Esophagus squamous epithelium (tissue), 5 donors: ENCODE data around the gene TOMM20. TPM values are rescaled to one million over a fixed set of nuclear protein-coding genes. Genes with fewer than 3 reads are reported as not detected.

Experiments
- DNase-seq: peaks from one replicate; lab custom pipeline; 2025; lab: John Stamatoyannopoulos, UW
- H3K27ac ChIP-seq, 4 donors: fragments of 200-600 bp; sonication (generic); one replicate each; pipeline ENCODE4 v1.5.1; 2016 to 2019; ENCODE audit warnings: mild to moderate bottlenecking in 1 of 4
- H3K27me3 ChIP-seq, 4 donors: fragments of 200-600 bp; sonication (generic); 1 replicate in 3 of 4; 2 replicates in 1 of 4; pipeline versions ENCODE4 v1.5.1 to v1.6.0; 2017 to 2021; ENCODE audit warnings: antibody characterized with exemption in 1 of 4
- H3K36me3 ChIP-seq, 3 donors: fragments of 200-600 bp; sonication (generic); one replicate each; pipeline ENCODE4 v1.5.1; 2016 to 2019
- H3K4me1 ChIP-seq, 3 donors: fragments of 200-600 bp; sonication (generic); one replicate each; pipeline ENCODE4 v1.5.1; 2017 to 2019
- H3K4me3 ChIP-seq, 4 donors: fragments of 200-600 bp; sonication (generic); 1 replicate in 3 of 4; 2 replicates in 1 of 4; pipeline ENCODE4 v1.5.1; 2016 to 2019; ENCODE audit warnings: mild to moderate bottlenecking in 2 of 4, moderate library complexity in 1 of 4
- H3K9me3 ChIP-seq, 3 donors: fragments of 200-600 bp; sonication (generic); one replicate each; pipeline ENCODE4 v1.5.1; 2016 to 2019
- POLR2A ChIP-seq, 4 donors: fragments of 450-650 bp; IDR thresholded peaks; one replicate each; pipeline ENCODE4 v1.6.1; 2017; ENCODE audit warnings: antibody characterized with exemption in 4 of 4, mild to moderate bottlenecking in 4 of 4, moderate library complexity in 3 of 4
- WGBS, 2 donors: methylation state at CpG; one replicate each; pipeline ENCODE4 v1.1.5; 2018; 5-methylcytosine and 5-hydroxymethylcytosine counted together
- intact Hi-C: fragments of 100-400 bp; cut with DNase I; formaldehyde crosslinking; loops from one replicate; pipeline ENCODE4 v1.15.0; 2022
- total RNA-seq, 4 donors: library from RNA; depleted of rRNA; stranded (reverse); fragments of >200 nt; gene quantifications; one replicate each; pipeline ENCODE4 v1.1.0, GENCODE V29; 2016
- TF ChIP-seq, protein P1 (sequence below), 6 experiments: fragments of 450-650 bp in 4 of 6; fragments of 200-600 bp in 2 of 6; sonication (generic) in 2 of 6; IDR thresholded peaks; one replicate each; pipeline ENCODE4 v1.5.1; 2016 to 2019; ENCODE audit warnings: antibody characterized with exemption in 6 of 6, mild to moderate bottlenecking in 4 of 6, moderate library complexity in 4 of 6
- donor health status: DM: yes; HTN: yes; CAD: no.

The TOMM20 gene
- total RNA-seq, 4 donors from 2014 or later: 36.4 to 117 (median 84.1) TPM

DNA sequence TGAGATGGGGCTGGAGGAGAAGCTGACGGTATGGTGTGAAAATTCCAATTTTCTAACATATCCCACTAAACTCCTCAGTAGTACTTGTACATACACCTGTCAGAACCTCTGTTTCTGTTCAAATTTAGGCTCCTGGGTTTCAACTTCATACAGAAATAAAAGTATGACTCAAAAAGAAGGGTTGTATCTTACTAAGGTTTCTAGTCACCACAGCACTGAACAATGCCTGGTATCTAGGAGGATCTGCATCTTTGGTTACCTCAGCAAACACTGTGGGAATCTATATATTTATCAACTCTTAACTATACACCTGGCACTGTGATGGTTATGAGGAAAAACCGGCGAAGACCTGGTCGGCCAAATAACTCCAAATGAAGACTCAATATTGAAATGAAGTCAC lies 18.6 kb upstream of the TOMM20 start:
- Histone ChIP-seq H3K27ac (no peak overlapping the region), H3K9me3 (no peaks in the 10 kb centered on the region), H3K4me1 (peaks cover 0 to 11% (median 0%) of the 10 kb centered on the region in 3 donors), H3K36me3 (peaks cover 0 to 100% (median 36%) of the 10 kb centered on the region in 3 donors), H3K4me3 (no peak overlapping the region), H3K27me3 (no peaks in the 10 kb centered on the region)
- no peak for DNase-seq
- TF ChIP-seq POLR2A (IDR thresholded peaks at IDR 0.05): no peak
- TF ChIP-seq, protein P1, sequence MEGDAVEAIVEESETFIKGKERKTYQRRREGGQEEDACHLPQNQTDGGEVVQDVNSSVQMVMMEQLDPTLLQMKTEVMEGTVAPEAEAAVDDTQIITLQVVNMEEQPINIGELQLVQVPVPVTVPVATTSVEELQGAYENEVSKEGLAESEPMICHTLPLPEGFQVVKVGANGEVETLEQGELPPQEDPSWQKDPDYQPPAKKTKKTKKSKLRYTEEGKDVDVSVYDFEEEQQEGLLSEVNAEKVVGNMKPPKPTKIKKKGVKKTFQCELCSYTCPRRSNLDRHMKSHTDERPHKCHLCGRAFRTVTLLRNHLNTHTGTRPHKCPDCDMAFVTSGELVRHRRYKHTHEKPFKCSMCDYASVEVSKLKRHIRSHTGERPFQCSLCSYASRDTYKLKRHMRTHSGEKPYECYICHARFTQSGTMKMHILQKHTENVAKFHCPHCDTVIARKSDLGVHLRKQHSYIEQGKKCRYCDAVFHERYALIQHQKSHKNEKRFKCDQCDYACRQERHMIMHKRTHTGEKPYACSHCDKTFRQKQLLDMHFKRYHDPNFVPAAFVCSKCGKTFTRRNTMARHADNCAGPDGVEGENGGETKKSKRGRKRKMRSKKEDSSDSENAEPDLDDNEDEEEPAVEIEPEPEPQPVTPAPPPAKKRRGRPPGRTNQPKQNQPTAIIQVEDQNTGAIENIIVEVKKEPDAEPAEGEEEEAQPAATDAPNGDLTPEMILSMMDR (IDR thresholded peaks at IDR 0.05): no peak
- intact Hi-C loops: no loop called here
- WGBS, 2 donors: 84 to 91% methylated on average over 4 of the region's 4 CpGs

DNA sequence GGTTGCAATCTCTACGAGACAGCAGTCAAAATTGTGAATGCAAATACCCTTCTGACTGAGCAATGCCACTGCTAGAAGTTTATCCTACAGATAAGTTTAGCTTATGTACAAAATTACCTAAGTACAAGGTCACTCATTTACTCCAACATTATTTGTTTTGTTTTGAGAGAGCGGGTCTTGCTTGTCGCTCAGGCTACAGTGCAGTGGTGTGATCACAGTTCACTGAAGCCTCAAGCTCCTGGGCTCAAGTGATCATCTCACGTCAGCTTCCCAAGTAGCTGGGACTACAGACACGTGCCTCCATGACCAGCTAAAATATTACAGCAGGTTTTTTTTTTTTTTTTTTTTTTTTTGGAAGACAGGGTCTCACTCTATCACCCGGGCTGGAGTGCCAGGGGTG lies 17.0 kb upstream of the TOMM20 start:
- H3K9me3 ChIP-seq: no peaks in the 10 kb centered on the region
- TF ChIP-seq, protein P1 (IDR thresholded peaks at IDR 0.05): no peak
- no peak for TF ChIP-seq POLR2A (IDR thresholded peaks at IDR 0.05)
- peaks cover 0 to 3% (median 0%) of the 10 kb centered on the region in 3 donors for H3K4me1 ChIP-seq
- DNase-seq: no peak
- no peaks in the 10 kb centered on the region for H3K27me3 ChIP-seq
- WGBS, 2 donors: 86 to 96% methylated on average over 6 of the region's 6 CpGs
- intact Hi-C loops: no loop called here
- H3K27ac ChIP-seq: no peak overlapping the region
- H3K4me3 ChIP-seq: no peak overlapping the region
- H3K36me3 ChIP-seq: peaks cover 0 to 100% (median 36%) of the 10 kb centered on the region in 3 donors

DNA sequence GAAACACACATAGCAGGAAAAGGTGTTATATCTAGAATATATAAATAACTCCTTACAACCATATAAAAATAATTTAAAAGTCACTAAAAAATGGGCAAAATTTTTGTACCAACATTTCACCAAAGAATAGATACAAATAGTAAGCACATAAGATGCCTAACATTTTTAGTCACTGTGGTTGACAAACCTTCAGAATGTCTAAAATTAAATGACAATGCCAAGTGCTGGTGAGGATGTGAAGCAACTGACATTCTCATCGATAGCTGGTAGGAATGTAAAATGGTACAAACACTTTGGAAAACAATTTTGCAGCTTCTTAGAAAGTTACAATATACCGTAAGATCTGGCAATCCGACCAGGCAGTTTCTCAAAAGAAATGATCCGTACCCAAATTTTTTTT lies 14.4 kb upstream of the TOMM20 start:
- no peak for DNase-seq
- Histone ChIP-seq H3K4me1 (no peaks in the 10 kb centered on the region), H3K36me3 (peaks cover 6 to 100% (median 32%) of the 10 kb centered on the region in 3 donors), H3K27ac (no peak overlapping the region), H3K27me3 (no peaks in the 10 kb centered on the region), H3K9me3 (no peaks in the 10 kb centered on the region), H3K4me3 (no peak overlapping the region)
- intact Hi-C loops: no loop called here
- TF ChIP-seq POLR2A (IDR thresholded peaks at IDR 0.05): no peak
- TF ChIP-seq, protein P1 (IDR thresholded peaks at IDR 0.05): no peak
- WGBS, 2 donors: 75 to 84% methylated on average over 4 of the region's 4 CpGs

DNA sequence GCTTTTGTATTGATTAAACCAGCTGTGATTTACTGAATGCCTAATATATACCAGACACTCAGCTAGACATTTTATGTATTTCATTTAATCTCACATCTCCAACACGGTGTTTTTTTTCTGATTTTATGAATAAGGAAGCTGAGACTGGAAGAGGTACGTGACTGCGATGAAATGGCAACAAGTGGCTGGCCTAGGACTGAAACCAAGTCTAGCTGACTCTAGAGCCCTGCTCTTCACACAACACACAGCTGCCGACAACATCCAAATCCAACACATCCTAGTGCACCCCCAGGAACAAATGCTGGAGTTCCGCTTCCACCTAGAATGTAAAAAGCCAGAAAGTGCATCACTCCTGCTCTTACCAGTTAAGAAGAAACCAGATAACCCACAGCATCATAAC lies 10.7 kb upstream of the TOMM20 start:
- intact Hi-C loops: no loop called here
- Histone ChIP-seq H3K27me3 (no peaks in the 10 kb centered on the region), H3K4me3 (no peak overlapping the region), H3K4me1 (no peaks in the 10 kb centered on the region), H3K27ac (no peak overlapping the region), H3K9me3 (no peaks in the 10 kb centered on the region), H3K36me3 (peaks cover 10 to 100% (median 42%) of the 10 kb centered on the region in 3 donors)
- WGBS, 2 donors: 80 to 94% methylated on average over 4 of the region's 5 CpGs
- TF ChIP-seq POLR2A (IDR thresholded peaks at IDR 0.05): no peak
- TF ChIP-seq, protein P1 (IDR thresholded peaks at IDR 0.05): no peak
- DNase-seq: no peak

DNA sequence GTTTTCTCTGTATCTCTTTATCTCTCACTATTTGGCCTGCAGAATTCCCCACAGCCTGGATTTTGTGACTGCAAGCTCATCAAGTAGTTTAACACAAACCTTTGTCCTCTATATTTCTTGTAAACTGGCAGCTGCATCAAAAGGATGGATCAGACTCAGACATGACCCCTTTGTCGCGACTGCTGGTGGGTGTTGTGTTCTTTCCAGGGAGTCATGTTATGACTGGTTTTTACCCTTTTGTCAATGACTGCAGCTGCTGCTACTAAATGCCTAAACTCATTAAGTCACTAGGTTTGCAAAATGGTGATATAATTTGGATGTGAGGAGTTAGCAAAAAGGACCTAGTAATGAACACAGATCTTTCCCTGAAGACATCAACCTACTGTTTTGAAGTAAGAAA lies 10.2 kb upstream of the TOMM20 start:
- 24 to 38% methylated on average over 2 of the region's 2 CpGs for WGBS, 2 donors
- H3K36me3 ChIP-seq: peaks cover 10 to 100% (median 39%) of the 10 kb centered on the region in 3 donors
- TF ChIP-seq, protein P1 (IDR thresholded peaks at IDR 0.05): no peak
- TF ChIP-seq POLR2A (IDR thresholded peaks at IDR 0.05): no peak

More for the DNA sequence above, 10.2 kb upstream of the TOMM20 start:
- Histone ChIP-seq H3K4me1 (no peaks in the 10 kb centered on the region), H3K27me3 (no peaks in the 10 kb centered on the region), H3K4me3 (no peak overlapping the region), H3K27ac (no peak overlapping the region), H3K9me3 (no peaks in the 10 kb centered on the region)
- no peak for DNase-seq
- intact Hi-C loops: no loop called here
